Activated CD8-positive, alpha-beta T cell treated with anti-CD3 and anti-CD28 coated beads, Interleukin-2, amount 10 ng/mL, durations not matched to agents 7 days and 5 days (primary cell): Measurements from ENCODE around the gene OMG. TPM values are rescaled to one million over a fixed set of nuclear protein-coding genes. Genes with fewer than 3 reads are reported as not detected.
"Not testable (repeated sequence)": the region's sequence is repeated elsewhere in the genome, so short reads cannot be mapped to it uniquely, and the experiment has no call there.

Experiments used
- ATAC-seq: fragments of 150-1000 bp; cut with Tn5 transposase; one replicate; pipeline ENCODE4 v1.10.0; 2021; ENCODE audit warnings: moderate library complexity
- CTCF ChIA-PET: fragments of 350-600 bp; sonication (Branson Sonifier 250); formaldehyde crosslinking; loops from one replicate; lab custom pipeline; 2021; ENCODE audit warnings: antibody characterized with exemption; lab: Charles Lee
- POLR2A ChIA-PET: fragments of 350-600 bp; sonication (Branson Sonifier 250); formaldehyde crosslinking; loops from one replicate; lab custom pipeline; 2021; ENCODE audit warnings: antibody characterized with exemption; lab: Charles Lee
- DNase-seq: peaks from one replicate; pipeline ENCODE4 v3.0.0-alpha.2; 2020
- H3K27ac Mint-ChIP-seq: one replicate; pipeline ENCODE4 v1.8.0; 2021; ENCODE audit warnings: mild to moderate bottlenecking, mixed read lengths
- H3K27me3 Mint-ChIP-seq: one replicate; pipeline ENCODE4 v1.8.0; 2021; ENCODE audit warnings: low read depth, mixed read lengths
- H3K36me3 Mint-ChIP-seq: one replicate; pipeline ENCODE4 v1.8.0; 2021; ENCODE audit warnings: low read depth, mixed read lengths
- H3K4me1 Mint-ChIP-seq: one replicate; pipeline ENCODE4 v1.8.0; 2021; ENCODE audit warnings: low read depth, mixed read lengths
- H3K4me3 Mint-ChIP-seq: one replicate; pipeline ENCODE4 v1.8.0; 2021; ENCODE audit warnings: mild to moderate bottlenecking, mixed read lengths
- H3K9me3 Mint-ChIP-seq: one replicate; pipeline ENCODE4 v1.8.0; 2022; ENCODE audit warnings: mixed read lengths; ENCODE audit not compliant: insufficient read depth
- total RNA-seq, 2 experiments: library from RNA; stranded (reverse); gene quantifications; one replicate each; pipeline ENCODE4 v1.2.3, GENCODE V29; 2021

Gene OMG
- under 1 TPM; 0.29 to 0.50 TPM for total RNA-seq

GRCh38 chr17:31297090-31297489 lies at the start of gene OMG:
Gene OMG (minus strand): TSS chr17:31297239. CDS start chr17:31296331, 908 bp downstream.
- Mint-ChIP-seq H3K27me3 (no peaks in the 10 kb centered on the region), H3K27ac (no peak within 1 kb of the TSS), H3K4me3 (no peak within 1 kb of the TSS), H3K36me3 (peaks cover 6% of the 10 kb centered on the region), H3K9me3 (no peaks in the 10 kb centered on the region), H3K4me1 (peaks cover 12% of the 10 kb centered on the region)
- ChIA-PET CTCF (no interaction called here), POLR2A (no interaction called here)
- ATAC-seq (no peak), DNase-seq (no peak)

GRCh38 chr17:31345191-31345747 lies 48.2 kb upstream of the OMG start:
- H3K4me3 Mint-ChIP-seq, H3K9me3 Mint-ChIP-seq, H3K36me3 Mint-ChIP-seq, H3K27ac Mint-ChIP-seq, CTCF ChIA-PET, H3K4me1 Mint-ChIP-seq, H3K27me3 Mint-ChIP-seq, DNase-seq, POLR2A ChIA-PET: not testable (repeated sequence)
- peak; percentile 63 for ATAC-seq

- no peaks in the 10 kb centered on the region for H3K27me3 Mint-ChIP-seq
- H3K4me3 Mint-ChIP-seq, result no peak overlapping the region
- CTCF ChIA-PET, result interaction anchor here (0.9 to 1.6 kb wide), 4 partner anchors 49 to 124 kb away, joined by 3 to 7 read pairs (median 3); no protein-coding TSS in a partner anchor
- H3K36me3 Mint-ChIP-seq, result peaks cover 7% of the 10 kb centered on the region
- POLR2A ChIA-PET, result no interaction called here
- no peak overlapping the region for H3K27ac Mint-ChIP-seq
- DNase-seq (no peak), ATAC-seq (no peak)
- H3K9me3 Mint-ChIP-seq, result no peaks in the 10 kb centered on the region
- no peaks in the 10 kb centered on the region for H3K4me1 Mint-ChIP-seq
Observed at GRCh38 chr17:31339906-31340661, 43.0 kb upstream of the OMG start.

- no peaks in the 10 kb centered on the region for H3K9me3 Mint-ChIP-seq
- peaks cover 12% of the 10 kb centered on the region for H3K36me3 Mint-ChIP-seq
- ChIA-PET POLR2A (interaction anchor here (1.4 kb wide), 1 partner anchor 18 kb away, joined by 6 read pairs; no protein-coding TSS in a partner anchor), CTCF (interaction anchor here (1.5 kb wide), 1 partner anchor 43 kb away, joined by 5 read pairs; no protein-coding TSS in a partner anchor)
- no peak overlapping the region for H3K27ac Mint-ChIP-seq
- H3K4me1 Mint-ChIP-seq, result peaks cover 13% of the 10 kb centered on the region
- ATAC-seq (no peak), DNase-seq (no peak)
- no peak overlapping the region for H3K4me3 Mint-ChIP-seq
- H3K27me3 Mint-ChIP-seq, result no peaks in the 10 kb centered on the region
Observed at GRCh38 chr17:31329221-31329620, 32.2 kb upstream of the OMG start.

- no peak overlapping the region for H3K27ac Mint-ChIP-seq
- H3K36me3 Mint-ChIP-seq, result peaks cover 12% of the 10 kb centered on the region
- ChIA-PET CTCF (no interaction called here), POLR2A (interaction anchor here (1.4 kb wide), 1 partner anchor 17 kb away, joined by 6 read pairs; no protein-coding TSS in a partner anchor)
- H3K9me3 Mint-ChIP-seq, result no peaks in the 10 kb centered on the region
- no peaks in the 10 kb centered on the region for H3K27me3 Mint-ChIP-seq
- DNase-seq (no peak), ATAC-seq (no peak)
- no peak overlapping the region for H3K4me3 Mint-ChIP-seq
- H3K4me1 Mint-ChIP-seq, result peaks cover 18% of the 10 kb centered on the region
Observed at GRCh38 chr17:31328160-31328535, 31.1 kb upstream of the OMG start.

- ChIA-PET CTCF (no interaction called here), POLR2A (interaction anchor here (1.4 kb wide), 1 partner anchor 17 kb away, joined by 6 read pairs; no protein-coding TSS in a partner anchor)
- Mint-ChIP-seq H3K4me3 (no peak overlapping the region), H3K27me3 (no peaks in the 10 kb centered on the region), H3K9me3 (no peaks in the 10 kb centered on the region), H3K4me1 (peaks cover 20% of the 10 kb centered on the region), H3K27ac (no peak overlapping the region), H3K36me3 (peaks cover 12% of the 10 kb centered on the region)
- ATAC-seq (no peak), DNase-seq (no peak)
Observed at GRCh38 chr17:31327534-31328159, 30.6 kb upstream of the OMG start.

- POLR2A ChIA-PET, result interaction anchor here (0.6 to 6.2 kb wide), 3 partner anchors 12 to 21 kb away, joined by 3 to 185 read pairs (median 4); partner anchors contain the start of gene EVI2B
- Mint-ChIP-seq H3K4me3 (no peak overlapping the region), H3K4me1 (peaks cover 28% of the 10 kb centered on the region), H3K27me3 (no peaks in the 10 kb centered on the region), H3K36me3 (peaks cover 27% of the 10 kb centered on the region), H3K9me3 (no peaks in the 10 kb centered on the region), H3K27ac (peak overlapping the region; percentile 60)
- no peak for DNase-seq
- CTCF ChIA-PET, result interaction anchor here (0.6 kb wide), 1 partner anchor 20 kb away, joined by 3 read pairs; no protein-coding TSS in a partner anchor
- ATAC-seq, result no peak
Observed at GRCh38 chr17:31323551-31323950, 26.5 kb upstream of the OMG start.

GRCh38 chr17:31321966-31322365 lies 24.9 kb upstream of the OMG start:
- CTCF ChIA-PET, result interaction anchor here (1.4 to 3.2 kb wide), 2 partner anchors 11 to 51 kb away, joined by 7 to 24 read pairs; no protein-coding TSS in a partner anchor
- POLR2A ChIA-PET, result interaction anchor here (0.7 to 6.2 kb wide), 6 partner anchors 10 to 352 kb away, joined by 3 to 185 read pairs (median 4); partner anchors contain the start of gene EVI2B
- Mint-ChIP-seq H3K4me1 (peaks cover 23% of the 10 kb centered on the region), H3K4me3 (peak overlapping the region; percentile 74), H3K36me3 (peaks cover 28% of the 10 kb centered on the region), H3K27me3 (no peaks in the 10 kb centered on the region), H3K27ac (peak overlapping the region; percentile 93), H3K9me3 (no peaks in the 10 kb centered on the region)
- ATAC-seq, result peak; percentile 27
- DNase-seq, result peak; percentile 55

GRCh38 chr17:31321481-31321880 lies 24.4 kb upstream of the OMG start, which contains the start of gene EVI2A:
Gene EVI2A (minus strand): TSS chr17:31321622. CDS start chr17:31319013, 2,609 bp downstream.
- DNase-seq, result peak; percentile 91
- peak within 1 kb of the TSS; percentile 74 for H3K4me3 Mint-ChIP-seq
- peak; percentile 94 for ATAC-seq
- no peaks in the 10 kb centered on the region for H3K27me3 Mint-ChIP-seq
- POLR2A ChIA-PET, result interaction anchor here (0.6 to 6.2 kb wide), 9 partner anchors 10 to 351 kb away, joined by 3 to 185 read pairs (median 3); partner anchors contain the start of gene EVI2B
- no peaks in the 10 kb centered on the region for H3K9me3 Mint-ChIP-seq
- CTCF ChIA-PET, result interaction anchor here (1.4 to 3.2 kb wide), 2 partner anchors 10 to 51 kb away, joined by 7 to 24 read pairs; no protein-coding TSS in a partner anchor
- peak within 1 kb of the TSS; percentile 93 for H3K27ac Mint-ChIP-seq
- peaks cover 28% of the 10 kb centered on the region for H3K4me1 Mint-ChIP-seq
- peaks cover 28% of the 10 kb centered on the region for H3K36me3 Mint-ChIP-seq

GRCh38 chr17:31320791-31321190 lies 23.8 kb upstream of the OMG start:
- Mint-ChIP-seq H3K27ac (peak overlapping the region; percentile 93), H3K27me3 (no peaks in the 10 kb centered on the region), H3K4me3 (peak overlapping the region; percentile 74), H3K4me1 (peaks cover 35% of the 10 kb centered on the region), H3K36me3 (peaks cover 33% of the 10 kb centered on the region), H3K9me3 (no peaks in the 10 kb centered on the region)
- CTCF ChIA-PET, result interaction anchor here (3.2 kb wide), 1 partner anchor 10 kb away, joined by 24 read pairs; no protein-coding TSS in a partner anchor
- POLR2A ChIA-PET, result interaction anchor here (1.0 to 6.2 kb wide), 5 partner anchors 9 to 188 kb away, joined by 3 to 185 read pairs (median 5); partner anchors contain the start of gene EVI2B
- DNase-seq (no peak), ATAC-seq (no peak)

GRCh38 chr17:31320241-31320640 lies 23.2 kb upstream of the OMG start:
- DNase-seq (no peak), ATAC-seq (no peak)
- ChIA-PET CTCF (interaction anchor here (3.2 kb wide), 1 partner anchor 9 kb away, joined by 24 read pairs; no protein-coding TSS in a partner anchor), POLR2A (interaction anchor here (0.8 to 6.2 kb wide), 3 partner anchors 9 to 510 kb away, joined by 3 to 185 read pairs (median 4); partner anchors contain the start of gene EVI2B)
- peaks cover 35% of the 10 kb centered on the region for H3K36me3 Mint-ChIP-seq
- H3K9me3 Mint-ChIP-seq, result no peaks in the 10 kb centered on the region
- H3K4me1 Mint-ChIP-seq, result peaks cover 39% of the 10 kb centered on the region
- H3K4me3 Mint-ChIP-seq, result peak overlapping the region; percentile 74
- H3K27me3 Mint-ChIP-seq, result no peaks in the 10 kb centered on the region
- peak overlapping the region; percentile 93 for H3K27ac Mint-ChIP-seq
